Brain microvascular endothelial cell (primary cell): ENCODE results near the gene GPLD1.

ENCODE experiments used
- DNase-seq: peaks from one replicate; pipeline ENCODE4 v3.0.0-alpha.2; 2020
- H3K27ac ChIP-seq: fragments of 250-450 bp; sonication (Bioruptor Pico); 2 replicates; pipeline ENCODE4 v1.5.1; 2020; ENCODE audit warnings: mild to moderate bottlenecking, moderate library complexity
- H3K27me3 ChIP-seq: fragments of 250-450 bp; sonication (Bioruptor Pico); replicated peaks from 2 replicates; pipeline ENCODE4 v1.5.1; 2020; ENCODE audit warnings: mild to moderate bottlenecking
- H3K36me3 ChIP-seq: fragments of 250-450 bp; sonication (Bioruptor Pico); replicated peaks from 2 replicates; pipeline ENCODE4 v1.5.1; 2020; ENCODE audit warnings: mild to moderate bottlenecking
- H3K4me3 ChIP-seq: 2 replicates; pipeline ENCODE4 v1.5.1; 2011; ENCODE audit warnings: low read depth, mild to moderate bottlenecking, control low read depth, low read length, moderate library complexity
- CTCF ChIP-seq: IDR thresholded peaks from 2 replicates; pipeline ENCODE4 v1.5.1; 2011; ENCODE audit warnings: low read depth, mild to moderate bottlenecking, moderate library complexity, low read length, control low read depth, inconsistent platforms; ENCODE audit errors: missing control alignments
- in situ Hi-C: cut with HindIII; loops from 2 replicates; pipeline ENCODE4 v1.10.0; 2017; ENCODE audit warnings: low sequenced_read_pairs, low pct_ligation_motif_present

GPLD1 gene

GRCh38 chr6:24489470-24489869 lies at the start of gene GPLD1:
Gene GPLD1, minus strand, starts transcription at chr6:24489578. Its CDS starts 67 bp downstream, at chr6:24489511.
- H3K27me3 ChIP-seq = no peaks in the 10 kb centered on the region
- no peak for TF ChIP-seq CTCF
- in situ Hi-C loops = no loop called here
- no peak within 1 kb of the TSS for H3K4me3 ChIP-seq
- DNase-seq = no peak
- no peak within 1 kb of the TSS for H3K27ac ChIP-seq
- H3K36me3 ChIP-seq = no peaks in the 10 kb centered on the region

GRCh38 chr6:24537771-24538385 lies 48.5 kb upstream of the GPLD1 start:
- in situ Hi-C loops = no loop called here
- Histone ChIP-seq H3K27ac (no peak overlapping the region), H3K4me3 (no peak overlapping the region), H3K36me3 (no peaks in the 10 kb centered on the region), H3K27me3 (no peaks in the 10 kb centered on the region)
- peak; percentile 16 for DNase-seq
- TF ChIP-seq CTCF = no peak

GRCh38 chr6:24537082-24537699 lies 47.8 kb upstream of the GPLD1 start:
- no peaks in the 10 kb centered on the region for H3K27me3 ChIP-seq
- in situ Hi-C loops = no loop called here
- H3K36me3 ChIP-seq = no peaks in the 10 kb centered on the region
- no peak overlapping the region for H3K27ac ChIP-seq
- DNase-seq = no peak
- TF ChIP-seq CTCF = no peak
- no peak overlapping the region for H3K4me3 ChIP-seq

- H3K27me3 ChIP-seq = no peaks in the 10 kb centered on the region
- no peak for TF ChIP-seq CTCF
- H3K27ac ChIP-seq = no peak overlapping the region
- DNase-seq = no peak
- in situ Hi-C loops = no loop called here
- no peak overlapping the region for H3K4me3 ChIP-seq
- no peaks in the 10 kb centered on the region for H3K36me3 ChIP-seq
Measured at GRCh38 chr6:24536466-24536865, 47.1 kb upstream of the GPLD1 start.

GRCh38 chr6:24535210-24535609 lies 45.8 kb upstream of the GPLD1 start:
- no peaks in the 10 kb centered on the region for H3K36me3 ChIP-seq
- in situ Hi-C loops = no loop called here
- no peak for DNase-seq

More at GRCh38 chr6:24535210-24535609, 45.8 kb upstream of the GPLD1 start:
- Histone ChIP-seq H3K4me3 (no peak overlapping the region), H3K27me3 (no peaks in the 10 kb centered on the region), H3K27ac (no peak overlapping the region)
- TF ChIP-seq CTCF = no peak
